K562 (cell line): ENCODE measurements around the gene PITPNM3.

Experiments
- ZNF3 ChIP-seq: fragments of 250-450 bp; sonication (Bioruptor Pico); IDR thresholded peaks from 2 replicates; pipeline ENCODE4 v1.5.0; 2021; ENCODE audit warnings: mild to moderate bottlenecking, moderate library complexity
- TF ChIP-seq, protein P1 (sequence below): fragments of 250-450 bp; sonication (Bioruptor Pico); IDR thresholded peaks from 2 replicates; pipeline ENCODE4 v1.8.0; 2022; ENCODE audit warnings: inconsistent platforms
- TF ChIP-seq, protein P2 (sequence below): sonication (generic); formaldehyde crosslinking; IDR thresholded peaks from 2 replicates; pipeline ENCODE4 v1.5.0; 2020; ENCODE audit warnings: missing genetic modification reagents

DNA sequence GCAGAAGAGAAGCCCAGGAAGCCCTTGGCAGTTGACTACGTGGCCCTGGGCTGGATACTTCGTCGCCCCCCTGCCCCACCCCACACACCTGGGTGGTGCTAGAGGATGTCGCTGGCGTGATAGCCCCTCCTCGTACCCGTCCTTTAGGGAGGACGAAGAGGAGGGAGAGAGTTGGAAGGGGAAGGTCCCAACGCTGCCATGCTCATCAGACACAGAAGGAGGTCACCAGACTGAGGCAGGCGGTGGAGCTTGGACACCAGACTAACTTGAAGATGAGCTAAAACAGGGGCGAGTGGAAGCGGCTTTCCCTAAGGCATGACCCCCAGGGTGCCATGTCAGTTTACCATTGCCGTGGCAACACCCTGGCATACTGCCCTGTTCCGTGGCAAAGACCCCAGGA, 132.4 kb downstream of the PITPNM3 start:
- TF ChIP-seq, protein P1, sequence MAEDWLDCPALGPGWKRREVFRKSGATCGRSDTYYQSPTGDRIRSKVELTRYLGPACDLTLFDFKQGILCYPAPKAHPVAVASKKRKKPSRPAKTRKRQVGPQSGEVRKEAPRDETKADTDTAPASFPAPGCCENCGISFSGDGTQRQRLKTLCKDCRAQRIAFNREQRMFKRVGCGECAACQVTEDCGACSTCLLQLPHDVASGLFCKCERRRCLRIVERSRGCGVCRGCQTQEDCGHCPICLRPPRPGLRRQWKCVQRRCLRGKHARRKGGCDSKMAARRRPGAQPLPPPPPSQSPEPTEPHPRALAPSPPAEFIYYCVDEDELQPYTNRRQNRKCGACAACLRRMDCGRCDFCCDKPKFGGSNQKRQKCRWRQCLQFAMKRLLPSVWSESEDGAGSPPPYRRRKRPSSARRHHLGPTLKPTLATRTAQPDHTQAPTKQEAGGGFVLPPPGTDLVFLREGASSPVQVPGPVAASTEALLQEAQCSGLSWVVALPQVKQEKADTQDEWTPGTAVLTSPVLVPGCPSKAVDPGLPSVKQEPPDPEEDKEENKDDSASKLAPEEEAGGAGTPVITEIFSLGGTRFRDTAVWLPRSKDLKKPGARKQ: no peak
- TF ChIP-seq, protein P2, sequence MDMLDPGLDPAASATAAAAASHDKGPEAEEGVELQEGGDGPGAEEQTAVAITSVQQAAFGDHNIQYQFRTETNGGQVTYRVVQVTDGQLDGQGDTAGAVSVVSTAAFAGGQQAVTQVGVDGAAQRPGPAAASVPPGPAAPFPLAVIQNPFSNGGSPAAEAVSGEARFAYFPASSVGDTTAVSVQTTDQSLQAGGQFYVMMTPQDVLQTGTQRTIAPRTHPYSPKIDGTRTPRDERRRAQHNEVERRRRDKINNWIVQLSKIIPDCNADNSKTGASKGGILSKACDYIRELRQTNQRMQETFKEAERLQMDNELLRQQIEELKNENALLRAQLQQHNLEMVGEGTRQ: no peak
- TF ChIP-seq ZNF3 (CRISPR knock-in tag): no peak
